CD14-positive monocyte (primary cell): ENCODE results near the gene CCDC198. TPM values are rescaled to one million over a fixed set of nuclear protein-coding genes. Genes with fewer than 3 reads are reported as not detected.

ENCODE experiments used
- DNase-seq, 3 donors: peaks; one replicate each; pipeline ENCODE4 v3.0.0-alpha.2; 2011 to 2022
- H2AFZ ChIP-seq: 2 replicates; pipeline ENCODE4 v1.6.0; 2012; ENCODE audit warnings: mild to moderate bottlenecking, low read depth, low read length, inconsistent platforms; ENCODE audit not compliant: insufficient read depth, poor library complexity, severe bottlenecking
- H3K27ac ChIP-seq, 2 donors: 1 replicate in 1 of 2; 2 replicates in 1 of 2; pipeline ENCODE4 v1.5.1; 2012 to 2013; ENCODE audit warnings: low read length in 2 of 2, control low read depth in 1 of 2, inconsistent platforms in 1 of 2, low read depth in 1 of 2, mild to moderate bottlenecking in 1 of 2
- H3K27me3 ChIP-seq, 2 donors: one replicate each; pipeline versions ENCODE4 v1.6.0 to v1.6.1; 2011 to 2013; ENCODE audit warnings: low read length in 2 of 2; ENCODE audit not compliant: control insufficient read depth in 2 of 2, insufficient read depth in 2 of 2
- H3K36me3 ChIP-seq, 2 donors: replicated peaks in 1 of 2; 1 replicate in 1 of 2; 2 replicates in 1 of 2; pipeline versions ENCODE4 v1.5.1 to v1.6.1; 2012 to 2013; ENCODE audit warnings: low read length in 2 of 2, control low read depth in 1 of 2, inconsistent platforms in 1 of 2, mild to moderate bottlenecking in 1 of 2; ENCODE audit not compliant: insufficient read depth in 2 of 2, control insufficient read depth in 1 of 2
- H3K4me1 ChIP-seq, 2 donors: 1 replicate in 1 of 2; 2 replicates in 1 of 2; pipeline versions ENCODE4 v1.5.1 to v1.6.1; 2012 to 2013; ENCODE audit warnings: low read length in 2 of 2, control low read depth in 1 of 2, inconsistent platforms in 1 of 2, mild to moderate bottlenecking in 1 of 2, moderate library complexity in 1 of 2; ENCODE audit not compliant: insufficient read depth in 2 of 2, control insufficient read depth in 1 of 2
- H3K4me2 ChIP-seq: replicated peaks from 2 replicates; pipeline ENCODE3; 2012; ENCODE audit warnings: low read length, moderate library complexity, mild to moderate bottlenecking; ENCODE audit not compliant: poor library complexity, severe bottlenecking; ENCODE audit errors: extremely low read depth
- H3K4me3 ChIP-seq, 3 experiments: fragments of 200-600 bp in 1 of 3; sonication (generic) in 1 of 3; replicated peaks in 1 of 3; 1 replicate in 2 of 3; 2 replicates in 1 of 3; pipeline ENCODE4 v1.5.1; 2011 to 2013; ENCODE audit warnings: low read length in 3 of 3, mild to moderate bottlenecking in 3 of 3, control low read depth in 2 of 3, low read depth in 2 of 3, inconsistent platforms in 1 of 3, moderate library complexity in 1 of 3
- H3K79me2 ChIP-seq: 2 replicates; pipeline ENCODE4 v1.6.0; 2012; ENCODE audit warnings: mild to moderate bottlenecking, control low read depth, inconsistent platforms, low read length, moderate library complexity; ENCODE audit not compliant: insufficient read depth
- H3K9ac ChIP-seq: 2 replicates; pipeline ENCODE4 v1.6.0; 2017; ENCODE audit warnings: low read length, mild to moderate bottlenecking; ENCODE audit not compliant: insufficient read depth, poor library complexity, severe bottlenecking
- H3K9me3 ChIP-seq, 2 donors: replicated peaks in 1 of 2; 1 replicate in 1 of 2; 2 replicates in 1 of 2; pipeline versions ENCODE4 v1.5.1 to v1.6.1; 2012 to 2013; ENCODE audit warnings: low read length in 2 of 2, control low read depth in 1 of 2; ENCODE audit not compliant: control insufficient read depth in 1 of 2, insufficient read depth in 1 of 2
- H4K20me1 ChIP-seq: 2 replicates; pipeline ENCODE4 v1.6.0; 2012; ENCODE audit warnings: mild to moderate bottlenecking, low read length, control low read depth, moderate library complexity; ENCODE audit not compliant: insufficient read depth
- H3K27ac Mint-ChIP-seq, 7 donors: one replicate each; pipeline ENCODE4 v1.8.0; 2020; ENCODE audit warnings: mild to moderate bottlenecking in 7 of 7, mixed read lengths in 7 of 7, moderate library complexity in 6 of 7, inconsistent platforms in 2 of 7
- H3K27me3 Mint-ChIP-seq, 3 donors: one replicate each; pipeline ENCODE4 v1.8.0; 2021 to 2022; ENCODE audit warnings: low read depth in 3 of 3, mild to moderate bottlenecking in 3 of 3, mixed read lengths in 3 of 3, moderate library complexity in 3 of 3, inconsistent platforms in 1 of 3
- H3K36me3 Mint-ChIP-seq, 2 donors: one replicate each; pipeline ENCODE4 v1.8.0; 2020; ENCODE audit warnings: mixed read lengths in 2 of 2, inconsistent platforms in 1 of 2, mild to moderate bottlenecking in 1 of 2
- H3K4me1 Mint-ChIP-seq: one replicate; pipeline ENCODE4 v1.8.0; 2020; ENCODE audit warnings: mild to moderate bottlenecking, mixed read lengths
- H3K4me3 Mint-ChIP-seq, 2 donors: one replicate each; pipeline ENCODE4 v1.8.0; 2020; ENCODE audit warnings: mild to moderate bottlenecking in 2 of 2, mixed read lengths in 2 of 2, moderate library complexity in 1 of 2
- H3K9me3 Mint-ChIP-seq, 7 donors: one replicate each; pipeline ENCODE4 v1.8.0; 2020 to 2022; ENCODE audit warnings: mixed read lengths in 7 of 7, mild to moderate bottlenecking in 6 of 7, moderate library complexity in 6 of 7, inconsistent platforms in 2 of 7
- WGBS: methylation state at CpG from one replicate; pipeline ENCODE4 v1.1.5; 2013; ENCODE audit warnings: missing lambda C conversion rate; ENCODE audit not compliant: insufficient coverage; 5-methylcytosine and 5-hydroxymethylcytosine counted together
- intact Hi-C, 2 donors: fragments of 100-400 bp; cut with micrococcal nuclease; formaldehyde crosslinking; loops; one replicate each; pipeline versions ENCODE4 v1.15.0 to v1.15.1; 2023
- polyA plus RNA-seq, 3 donors: library from polyadenylated mRNA; depleted of rRNA in 1 of 3; unstranded in 2 of 3; stranded (reverse) in 1 of 3; fragments of 300-500 nt in 2 of 3; fragments of >200 nt in 1 of 3; fragmentation: Illumina TruSeq in 2 of 3; gene quantifications; 1 replicate in 2 of 3; 2 replicates in 1 of 3; pipeline ENCODE4 v1.2.3, GENCODE V29; 2012 to 2021
- TF ChIP-seq, protein P1 (sequence below): fragments of 200-600 bp; IDR thresholded peaks from one replicate; pipeline ENCODE4 v1.8.0; 2022; ENCODE audit warnings: antibody characterized with exemption, mild to moderate bottlenecking

The CCDC198 gene
- polyA plus RNA-seq, 3 donors, result not detected

DNA sequence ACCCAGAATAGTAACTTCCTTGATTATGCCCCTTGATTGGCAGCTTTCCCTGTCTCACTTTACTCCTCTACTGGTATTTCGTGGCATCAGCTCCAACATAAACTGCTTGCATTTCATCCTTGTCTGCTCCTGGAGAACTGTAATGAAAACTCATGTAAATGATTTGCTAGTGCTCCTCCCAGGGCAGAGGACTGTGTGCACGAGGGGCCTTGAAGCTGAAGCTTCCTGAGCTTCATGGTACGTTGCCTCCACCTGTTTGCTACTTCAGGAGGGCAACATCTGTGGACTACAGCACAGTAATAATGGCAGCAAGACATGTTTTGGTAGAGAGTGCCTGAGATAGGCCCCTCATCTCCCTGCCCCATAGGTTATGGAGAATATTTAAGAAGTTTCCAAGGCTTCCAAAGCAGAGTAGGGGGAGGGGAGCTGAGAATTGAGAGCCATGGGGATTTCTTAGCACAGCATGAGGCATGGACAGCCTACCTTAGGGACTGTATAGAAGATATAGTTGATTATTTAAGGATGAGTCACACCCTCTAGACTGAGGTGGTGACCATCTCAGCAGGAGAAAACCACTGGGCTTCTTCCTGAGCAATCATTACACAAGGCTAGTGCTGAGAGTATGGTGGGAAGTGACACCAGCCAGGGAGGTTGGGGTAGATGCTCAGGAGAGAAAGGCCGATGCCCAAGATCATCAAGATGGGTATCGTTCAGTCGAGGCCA lies 29.5 kb downstream of the CCDC198 start:
- no peaks in the 10 kb centered on the region for H3K4me1 ChIP-seq
- no peak overlapping the region for H2AFZ ChIP-seq
- Mint-ChIP-seq H3K27ac (no peak overlapping the region), H3K9me3 (peaks cover 2 to 15% (median 7%) of the 10 kb centered on the region in 7 donors), H3K36me3 (no peaks in the 10 kb centered on the region), H3K4me1 (no peaks in the 10 kb centered on the region), H3K27me3 (peaks cover 0 to 4% (median 1%) of the 10 kb centered on the region in 3 donors), H3K4me3 (no peak overlapping the region)
- H4K20me1 ChIP-seq, result no peaks in the 10 kb centered on the region
- no peak for DNase-seq
- no peak overlapping the region for H3K4me2 ChIP-seq
- H3K36me3 ChIP-seq, result no peaks in the 10 kb centered on the region
- TF ChIP-seq, protein P1, sequence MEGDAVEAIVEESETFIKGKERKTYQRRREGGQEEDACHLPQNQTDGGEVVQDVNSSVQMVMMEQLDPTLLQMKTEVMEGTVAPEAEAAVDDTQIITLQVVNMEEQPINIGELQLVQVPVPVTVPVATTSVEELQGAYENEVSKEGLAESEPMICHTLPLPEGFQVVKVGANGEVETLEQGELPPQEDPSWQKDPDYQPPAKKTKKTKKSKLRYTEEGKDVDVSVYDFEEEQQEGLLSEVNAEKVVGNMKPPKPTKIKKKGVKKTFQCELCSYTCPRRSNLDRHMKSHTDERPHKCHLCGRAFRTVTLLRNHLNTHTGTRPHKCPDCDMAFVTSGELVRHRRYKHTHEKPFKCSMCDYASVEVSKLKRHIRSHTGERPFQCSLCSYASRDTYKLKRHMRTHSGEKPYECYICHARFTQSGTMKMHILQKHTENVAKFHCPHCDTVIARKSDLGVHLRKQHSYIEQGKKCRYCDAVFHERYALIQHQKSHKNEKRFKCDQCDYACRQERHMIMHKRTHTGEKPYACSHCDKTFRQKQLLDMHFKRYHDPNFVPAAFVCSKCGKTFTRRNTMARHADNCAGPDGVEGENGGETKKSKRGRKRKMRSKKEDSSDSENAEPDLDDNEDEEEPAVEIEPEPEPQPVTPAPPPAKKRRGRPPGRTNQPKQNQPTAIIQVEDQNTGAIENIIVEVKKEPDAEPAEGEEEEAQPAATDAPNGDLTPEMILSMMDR, result no peak
- H3K9me3 ChIP-seq, result no peaks in the 10 kb centered on the region
- no peaks in the 10 kb centered on the region for H3K27me3 ChIP-seq
- 67% methylated on average over 1 of the region's 6 CpGs for WGBS
- no peaks in the 10 kb centered on the region for H3K79me2 ChIP-seq
- no peak overlapping the region for H3K9ac ChIP-seq
- intact Hi-C loops, result no loop called here
- no peak overlapping the region for H3K4me3 ChIP-seq
- no peak overlapping the region for H3K27ac ChIP-seq

DNA sequence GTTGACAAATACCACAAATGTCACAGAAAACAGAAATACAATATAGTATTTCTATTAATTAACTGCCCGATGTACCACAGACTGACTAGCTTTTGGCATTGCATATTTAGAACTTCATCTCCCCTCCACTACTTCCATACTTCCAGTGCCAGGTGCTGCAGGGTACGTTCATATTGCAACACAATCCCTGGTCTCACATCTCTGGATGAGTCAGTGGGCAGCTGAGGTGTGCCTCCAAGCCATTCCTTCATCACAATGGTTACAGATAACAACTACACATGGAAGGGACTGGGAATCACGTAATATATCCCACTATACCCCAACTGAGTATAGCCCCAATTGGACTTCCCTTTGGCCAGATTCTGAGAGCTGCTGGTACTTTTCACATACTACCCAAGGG lies 31.1 kb downstream of the CCDC198 start:
- no peak overlapping the region for H3K9ac ChIP-seq
- no peak for DNase-seq
- H4K20me1 ChIP-seq, result no peaks in the 10 kb centered on the region
- H3K27me3 Mint-ChIP-seq, result peaks cover 0 to 4% (median 1%) of the 10 kb centered on the region in 3 donors
- H3K36me3 Mint-ChIP-seq, result no peaks in the 10 kb centered on the region
- no peak overlapping the region for H3K4me3 Mint-ChIP-seq
- H3K9me3 ChIP-seq, result no peaks in the 10 kb centered on the region
- H3K4me1 Mint-ChIP-seq, result no peaks in the 10 kb centered on the region
- H3K9me3 Mint-ChIP-seq, result peaks cover 2 to 11% (median 5%) of the 10 kb centered on the region in 7 donors
- no peak overlapping the region for H3K27ac Mint-ChIP-seq
- no peaks in the 10 kb centered on the region for H3K79me2 ChIP-seq
- H3K4me3 ChIP-seq, result no peak overlapping the region
- H3K4me2 ChIP-seq, result no peak overlapping the region
- intact Hi-C loops, result no loop called here
- TF ChIP-seq, protein P1, result no peak
- no peak overlapping the region for H3K27ac ChIP-seq
- H3K27me3 ChIP-seq, result no peaks in the 10 kb centered on the region
- H3K36me3 ChIP-seq, result no peaks in the 10 kb centered on the region
- WGBS, result 90% methylated on average over 2 of the region's 3 CpGs
- no peak overlapping the region for H2AFZ ChIP-seq
- H3K4me1 ChIP-seq, result no peaks in the 10 kb centered on the region
